Astrocyte (in vitro differentiated cells and primary cell): ENCODE data around the gene HSF5. TPM values are rescaled to one million over a fixed set of nuclear protein-coding genes. Genes with fewer than 3 reads are reported as not detected.
A peak's percentile ranks its signal among the peaks of the same experiment; 100 is the strongest.

Source experiments
- DNase-seq: peaks from one replicate; pipeline ENCODE4 v3.0.0-alpha.2; 2010; ENCODE audit warnings: low read depth
- FAIRE-seq: peaks from 2 replicates; lab custom pipeline; 2011; peaks lifted over from hg19 to GRCh38; lab: Jason Lieb, UNC
- H2AFZ ChIP-seq: 2 replicates; pipeline ENCODE4 v1.6.0; 2012; ENCODE audit warnings: low read depth, low read length, inconsistent platforms
- H3K27ac ChIP-seq: 2 replicates; pipeline ENCODE4 v1.5.1; 2011; ENCODE audit warnings: low read depth, low read length, inconsistent platforms
- H3K27me3 ChIP-seq: 2 replicates; pipeline ENCODE4 v1.6.0; 2011; ENCODE audit warnings: low read length, inconsistent platforms; ENCODE audit not compliant: insufficient read depth
- H3K36me3 ChIP-seq: 2 replicates; pipeline ENCODE4 v1.5.1; 2011; ENCODE audit warnings: low read length, inconsistent platforms; ENCODE audit not compliant: insufficient read depth
- H3K4me1 ChIP-seq: 2 replicates; pipeline ENCODE4 v1.5.1; 2011; ENCODE audit warnings: low read length, inconsistent platforms; ENCODE audit not compliant: insufficient read depth
- H3K4me2 ChIP-seq: 2 replicates; pipeline ENCODE4 v1.6.0; 2012; ENCODE audit warnings: low read length, inconsistent platforms
- H3K4me3 ChIP-seq: 2 replicates; pipeline ENCODE4 v1.5.1; 2011; ENCODE audit warnings: low read depth, mild to moderate bottlenecking, low read length, inconsistent platforms; ENCODE audit not compliant: insufficient read depth
- H3K79me2 ChIP-seq: 2 replicates; pipeline ENCODE4 v1.6.0; 2012; ENCODE audit warnings: mild to moderate bottlenecking, low read length, inconsistent platforms; ENCODE audit not compliant: insufficient read depth
- H3K9ac ChIP-seq: 2 replicates; pipeline ENCODE4 v1.6.0; 2012; ENCODE audit warnings: mild to moderate bottlenecking, low read length, inconsistent platforms
- H3K9me3 ChIP-seq: 2 replicates; pipeline ENCODE4 v1.5.1; 2012; ENCODE audit warnings: low read depth, mild to moderate bottlenecking, low read length, inconsistent platforms; ENCODE audit not compliant: insufficient read depth
- H4K20me1 ChIP-seq: 2 replicates; pipeline ENCODE4 v1.6.0; 2012; ENCODE audit warnings: low read length, inconsistent platforms; ENCODE audit not compliant: insufficient read depth
- H3K27ac Mint-ChIP-seq: one replicate; pipeline ENCODE4 v1.8.0; 2021; ENCODE audit warnings: mild to moderate bottlenecking, mixed read lengths; ENCODE audit not compliant: unreplicated experiment
- H3K27me3 Mint-ChIP-seq: one replicate; pipeline ENCODE4 v1.8.0; 2021; ENCODE audit warnings: low read depth, mixed read lengths; ENCODE audit not compliant: unreplicated experiment
- H3K36me3 Mint-ChIP-seq: one replicate; pipeline ENCODE4 v1.8.0; 2021; ENCODE audit warnings: low read depth, mixed read lengths; ENCODE audit not compliant: unreplicated experiment
- H3K4me1 Mint-ChIP-seq: one replicate; pipeline ENCODE4 v1.8.0; 2021; ENCODE audit warnings: low read depth, mixed read lengths; ENCODE audit not compliant: unreplicated experiment
- H3K4me3 Mint-ChIP-seq: one replicate; pipeline ENCODE4 v1.8.0; 2021; ENCODE audit warnings: mild to moderate bottlenecking, moderate library complexity, mixed read lengths; ENCODE audit not compliant: unreplicated experiment
- H3K9me3 Mint-ChIP-seq: one replicate; pipeline ENCODE4 v1.8.0; 2021; ENCODE audit warnings: mild to moderate bottlenecking, mixed read lengths; ENCODE audit not compliant: unreplicated experiment
- EZH2 ChIP-seq: IDR thresholded peaks from 2 replicates; pipeline ENCODE4 v1.6.1; 2012; ENCODE audit warnings: mild to moderate bottlenecking, low read length, inconsistent platforms; ENCODE audit not compliant: insufficient read depth
- total RNA-seq: library from RNA; stranded (reverse); gene quantifications from 2 replicates; pipeline ENCODE4 v1.2.1, GENCODE V29; 2021
- TF ChIP-seq, protein P1 (sequence below): IDR thresholded peaks from 2 replicates; pipeline ENCODE4 v1.5.1; 2011; ENCODE audit warnings: low read depth, mild to moderate bottlenecking, inconsistent platforms, low read length, moderate library complexity; ENCODE audit not compliant: insufficient read depth

Gene HSF5
- total RNA-seq, 1 donor from 2014 or later: not detected

GRCh38 chr17:58525239-58525638, 37.0 kb upstream of the HSF5 start:
- Histone ChIP-seq H3K9me3 (no peaks in the 10 kb centered on the region), H3K79me2 (no peaks in the 10 kb centered on the region), H3K4me3 (no peak overlapping the region), H2AFZ (peak overlapping the region; percentile 35), H3K36me3 (no peaks in the 10 kb centered on the region), H3K4me2 (peak overlapping the region; percentile 58), H3K27me3 (no peaks in the 10 kb centered on the region), H3K4me1 (peaks cover 33% of the 10 kb centered on the region), H3K9ac (peak overlapping the region; percentile 36), H4K20me1 (no peaks in the 10 kb centered on the region), H3K27ac (peak overlapping the region; percentile 50)
- no peak for TF ChIP-seq EZH2
- TF ChIP-seq, protein P1, sequence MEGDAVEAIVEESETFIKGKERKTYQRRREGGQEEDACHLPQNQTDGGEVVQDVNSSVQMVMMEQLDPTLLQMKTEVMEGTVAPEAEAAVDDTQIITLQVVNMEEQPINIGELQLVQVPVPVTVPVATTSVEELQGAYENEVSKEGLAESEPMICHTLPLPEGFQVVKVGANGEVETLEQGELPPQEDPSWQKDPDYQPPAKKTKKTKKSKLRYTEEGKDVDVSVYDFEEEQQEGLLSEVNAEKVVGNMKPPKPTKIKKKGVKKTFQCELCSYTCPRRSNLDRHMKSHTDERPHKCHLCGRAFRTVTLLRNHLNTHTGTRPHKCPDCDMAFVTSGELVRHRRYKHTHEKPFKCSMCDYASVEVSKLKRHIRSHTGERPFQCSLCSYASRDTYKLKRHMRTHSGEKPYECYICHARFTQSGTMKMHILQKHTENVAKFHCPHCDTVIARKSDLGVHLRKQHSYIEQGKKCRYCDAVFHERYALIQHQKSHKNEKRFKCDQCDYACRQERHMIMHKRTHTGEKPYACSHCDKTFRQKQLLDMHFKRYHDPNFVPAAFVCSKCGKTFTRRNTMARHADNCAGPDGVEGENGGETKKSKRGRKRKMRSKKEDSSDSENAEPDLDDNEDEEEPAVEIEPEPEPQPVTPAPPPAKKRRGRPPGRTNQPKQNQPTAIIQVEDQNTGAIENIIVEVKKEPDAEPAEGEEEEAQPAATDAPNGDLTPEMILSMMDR: no peak
- Mint-ChIP-seq H3K36me3 (no peaks in the 10 kb centered on the region), H3K27ac (peak overlapping the region; percentile 0), H3K4me3 (no peak overlapping the region), H3K9me3 (peaks cover 2% of the 10 kb centered on the region), H3K27me3 (peaks cover 22% of the 10 kb centered on the region), H3K4me1 (peaks cover 35% of the 10 kb centered on the region)
- peak; percentile 85 for DNase-seq
- no peak for FAIRE-seq

DNA sequence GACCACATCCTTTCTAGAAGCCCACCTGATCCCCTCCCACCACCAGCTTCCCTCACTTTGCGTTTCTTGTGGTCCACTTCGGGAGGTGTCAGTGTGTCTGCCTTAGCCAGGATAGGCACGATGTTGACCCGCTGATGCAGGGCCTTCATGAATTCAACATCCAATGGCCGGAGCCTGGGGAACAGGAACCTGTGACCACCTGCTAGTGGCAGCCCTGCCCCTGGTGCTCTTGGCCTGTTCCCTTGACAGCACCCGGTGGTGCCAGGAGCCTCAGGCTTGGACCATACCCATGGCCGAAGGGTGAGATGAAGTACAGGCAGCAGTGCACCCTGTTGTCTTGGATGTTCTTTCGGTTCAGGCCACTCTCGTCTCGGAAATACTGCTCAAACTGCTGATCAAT, 33.5 kb upstream of the HSF5 start:
- peaks cover 23% of the 10 kb centered on the region for H3K4me1 ChIP-seq
- Mint-ChIP-seq H3K4me1 (peaks cover 23% of the 10 kb centered on the region), H3K27me3 (peaks cover 6% of the 10 kb centered on the region), H3K4me3 (no peak overlapping the region), H3K36me3 (no peaks in the 10 kb centered on the region), H3K27ac (no peak overlapping the region), H3K9me3 (peaks cover 2% of the 10 kb centered on the region)
- no peak overlapping the region for H2AFZ ChIP-seq
- no peak overlapping the region for H3K9ac ChIP-seq
- H3K79me2 ChIP-seq: no peaks in the 10 kb centered on the region
- H3K36me3 ChIP-seq: no peaks in the 10 kb centered on the region
- H3K4me3 ChIP-seq: no peak overlapping the region
- no peak for TF ChIP-seq EZH2
- TF ChIP-seq, protein P1: no peak
- no peaks in the 10 kb centered on the region for H3K27me3 ChIP-seq
- no peaks in the 10 kb centered on the region for H3K9me3 ChIP-seq
- DNase-seq (no peak), FAIRE-seq (no peak)
- H3K27ac ChIP-seq: no peak overlapping the region
- H3K4me2 ChIP-seq: no peak overlapping the region
- H4K20me1 ChIP-seq: no peaks in the 10 kb centered on the region

GRCh38 chr17:58520843-58521430, 32.7 kb upstream of the HSF5 start:
- no peak overlapping the region for H3K27ac ChIP-seq
- Mint-ChIP-seq H3K4me3 (no peak overlapping the region), H3K36me3 (no peaks in the 10 kb centered on the region), H3K27ac (no peak overlapping the region), H3K27me3 (peaks cover 6% of the 10 kb centered on the region), H3K9me3 (peaks cover 2% of the 10 kb centered on the region), H3K4me1 (peaks cover 19% of the 10 kb centered on the region)
- no peak for DNase-seq
- H3K9me3 ChIP-seq: no peaks in the 10 kb centered on the region
- FAIRE-seq: no peak
- no peaks in the 10 kb centered on the region for H4K20me1 ChIP-seq
- H3K4me2 ChIP-seq: no peak overlapping the region
- no peaks in the 10 kb centered on the region for H3K27me3 ChIP-seq
- H3K4me1 ChIP-seq: peaks cover 23% of the 10 kb centered on the region
- H3K4me3 ChIP-seq: no peak overlapping the region
- H3K9ac ChIP-seq: no peak overlapping the region
- H3K79me2 ChIP-seq: no peaks in the 10 kb centered on the region
- TF ChIP-seq, protein P1: peak; percentile 31
- no peak for TF ChIP-seq EZH2
- H2AFZ ChIP-seq: peak overlapping the region; percentile 5
- no peaks in the 10 kb centered on the region for H3K36me3 ChIP-seq
